ENCODE measurements around the gene GGT7.

The GGT7 gene

DNA sequence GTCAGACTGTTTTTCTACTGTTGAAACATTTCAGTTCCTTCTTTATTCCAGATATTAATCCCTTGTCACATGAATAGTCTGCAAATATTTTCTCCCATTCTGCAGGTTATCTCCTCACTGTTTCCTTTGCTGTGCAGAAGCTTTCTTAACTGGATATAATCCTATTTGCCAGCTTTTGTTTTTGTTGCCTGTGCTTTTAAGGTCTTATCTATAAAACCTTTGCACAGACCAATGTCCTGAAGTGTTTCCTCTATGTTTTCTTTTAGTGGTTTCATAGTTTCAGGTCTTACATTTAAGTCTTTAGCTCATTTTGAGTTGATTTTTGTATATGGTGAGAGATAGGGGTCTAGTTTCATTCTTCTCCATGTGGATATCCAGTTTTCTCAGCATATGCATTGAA lies 66.4 kb downstream of the GGT7 start:
- DNase-seq (ENCODE audit: insufficient read length, low spot score) (no peak), FAIRE-seq (no peak)
- TF ChIP-seq POLR2A (IDR thresholded peaks at IDR 0.05; ENCODE audit: low read depth, low read length), result no peak

DNA sequence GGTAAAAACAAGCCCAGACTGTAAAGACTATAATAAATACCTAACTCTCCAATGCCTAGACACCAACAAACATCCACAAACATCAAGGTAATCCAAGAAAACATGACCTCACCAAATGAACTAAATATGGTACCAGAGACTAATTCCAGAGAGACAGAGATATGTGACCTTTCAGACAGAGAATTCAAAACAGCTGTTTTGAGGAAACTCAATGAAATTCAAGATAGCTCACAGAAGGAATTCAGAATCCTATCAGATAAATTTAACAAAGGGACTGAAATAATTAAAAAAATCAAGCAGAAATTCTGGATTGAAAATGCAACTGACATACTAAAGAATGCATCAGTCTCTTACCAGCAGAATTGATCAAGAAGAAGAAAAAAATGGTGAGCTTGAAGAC lies 73.8 kb downstream of the GGT7 start:
- no peak for FAIRE-seq
- DNase-seq (ENCODE audit: insufficient read length, low spot score), result no peak
- TF ChIP-seq POLR2A (IDR thresholded peaks at IDR 0.05; ENCODE audit: low read depth, low read length), result no peak

DNA sequence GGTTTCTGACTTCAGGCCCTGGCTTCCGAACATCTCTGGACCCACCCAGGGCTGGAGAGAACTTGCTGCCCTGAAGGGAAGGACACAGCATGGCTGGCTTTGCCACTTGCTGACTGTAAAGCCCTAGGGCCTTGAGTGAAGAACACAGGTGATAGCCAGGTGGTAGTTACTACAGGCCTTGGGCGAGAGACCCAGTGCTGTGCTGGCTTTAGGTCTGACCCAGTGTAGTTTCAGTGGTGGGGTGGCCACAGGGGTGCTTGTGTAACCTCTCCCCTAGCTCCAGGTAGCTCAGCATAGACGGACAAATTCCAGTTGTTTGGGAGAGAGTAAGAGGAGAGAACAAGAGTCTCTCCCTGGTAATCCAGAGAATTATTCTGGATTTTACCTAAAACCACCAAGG lies 74.3 kb downstream of the GGT7 start:
- DNase-seq (ENCODE audit: insufficient read length, low spot score), result no peak
- no peak for FAIRE-seq
- no peak for TF ChIP-seq POLR2A (IDR thresholded peaks at IDR 0.05; ENCODE audit: low read depth, low read length)

DNA sequence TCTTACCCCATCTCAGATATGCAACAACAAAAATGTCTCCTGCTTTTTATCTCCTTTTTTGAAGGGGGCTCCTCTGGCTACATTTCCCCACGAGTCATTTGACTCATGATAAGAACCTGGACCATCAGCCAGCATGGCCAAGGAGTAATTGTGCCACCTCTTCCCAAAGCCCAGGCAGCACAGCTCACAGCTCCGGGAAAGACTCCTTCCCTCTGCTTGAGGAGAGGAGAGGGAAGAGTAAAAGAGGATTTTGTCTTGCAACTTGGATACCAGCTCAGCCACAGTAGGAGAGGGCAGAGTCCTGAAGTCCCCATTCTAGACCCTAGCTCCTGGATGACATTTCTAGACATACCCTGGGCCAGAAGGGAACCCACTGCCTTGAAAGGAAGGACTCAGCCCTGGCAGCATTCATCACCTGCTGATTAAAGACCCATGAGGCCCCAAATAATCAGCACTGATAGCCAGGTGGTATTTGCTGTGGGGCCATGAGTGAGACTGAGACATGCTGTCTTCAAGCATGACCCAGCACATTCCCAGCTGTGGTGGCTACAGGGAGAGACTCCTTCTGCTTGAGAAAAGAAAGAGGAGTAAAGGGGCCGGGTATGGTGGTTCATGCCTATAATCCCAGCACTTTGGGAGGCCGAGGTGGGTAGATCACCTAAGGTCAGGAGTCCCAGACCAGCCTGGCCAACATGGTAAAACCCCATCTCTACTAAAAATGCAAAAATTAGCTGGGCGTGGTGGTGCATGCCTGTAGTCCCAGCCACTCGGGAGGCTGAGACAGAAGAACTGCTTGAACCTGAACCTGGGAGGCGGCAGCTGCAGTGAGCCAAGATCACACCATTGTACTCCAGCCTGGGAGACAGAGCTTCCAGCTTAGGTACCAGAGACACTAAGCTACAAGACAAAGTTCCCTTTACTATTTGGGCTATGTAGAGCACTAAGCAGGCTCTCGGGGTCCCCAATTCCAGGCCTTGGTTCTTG lies 75.4 kb downstream of the GGT7 start:
- TF ChIP-seq POLR2A (IDR thresholded peaks at IDR 0.05; ENCODE audit: low read depth, low read length), result no peak
- no peak for DNase-seq (ENCODE audit: insufficient read length, low spot score)
- peak; percentile 41 for FAIRE-seq

Measured in H54 (cell line).